8988T (cell line): Measurements from ENCODE around the gene UPK3BL2.
"Not testable (repeated sequence)": the region's sequence is repeated elsewhere in the genome, so short reads cannot be mapped to it uniquely, and the experiment has no call there.

Source experiments
- DNase-seq: peaks from one replicate; pipeline ENCODE4 v3.0.0; 2011

The UPK3BL2 gene

GRCh38 chr7:102493220-102493935, 50.1 kb downstream of the UPK3BL2 start:
- DNase-seq: not testable (repeated sequence)

- DNase-seq: not testable (repeated sequence)
Measured at GRCh38 chr7:102490529-102491075, 52.9 kb downstream of the UPK3BL2 start.
